ENCODE measurements around the gene SMC5.

Gene SMC5

GRCh38 chr9:70385426-70385825 is 126.6 kb downstream of the SMC5 start:
- H3K4me3 ChIP-seq (replicated peaks; ENCODE audit: insufficient read depth, low read length) = no peak overlapping the region
- no peak for DNase-seq (ENCODE audit: low read depth in 1 of 2, low spot score in 1 of 2)
- H3K27ac ChIP-seq (replicated peaks) = no peak overlapping the region
- H3K27me3 ChIP-seq (ENCODE audit: insufficient read depth, poor library complexity, severe bottlenecking) = no peaks in the 10 kb centered on the region
- TF ChIP-seq POLR2AphosphoS5 (IDR thresholded peaks at IDR 0.05; ENCODE audit: low read depth) (no peak), GABPA (IDR thresholded peaks at IDR 0.05; ENCODE audit: low read depth) (no peak), CTCF (IDR thresholded peaks at IDR 0.05; ENCODE audit: insufficient read depth, low read length) (no peak), REST (IDR thresholded peaks at IDR 0.05; ENCODE audit: insufficient replicate concordance, low read depth) (no peak), SPI1 (IDR thresholded peaks at IDR 0.05; ENCODE audit: borderline replicate concordance, low read depth) (no peak)

- Histone ChIP-seq H3K27ac (replicated peaks) (no peak overlapping the region), H3K27me3 (ENCODE audit: insufficient read depth, poor library complexity, severe bottlenecking) (no peaks in the 10 kb centered on the region), H3K4me3 (replicated peaks; ENCODE audit: insufficient read depth, low read length) (no peak overlapping the region)
- no peak for DNase-seq (ENCODE audit: low read depth in 1 of 2, low spot score in 1 of 2)
- TF ChIP-seq POLR2AphosphoS5 (IDR thresholded peaks at IDR 0.05; ENCODE audit: low read depth) = no peak
- no peak for TF ChIP-seq GABPA (IDR thresholded peaks at IDR 0.05; ENCODE audit: low read depth)
- no peak for TF ChIP-seq SPI1 (IDR thresholded peaks at IDR 0.05; ENCODE audit: borderline replicate concordance, low read depth)
- no peak for TF ChIP-seq CTCF (IDR thresholded peaks at IDR 0.05; ENCODE audit: insufficient read depth, low read length)
- TF ChIP-seq REST (IDR thresholded peaks at IDR 0.05; ENCODE audit: insufficient replicate concordance, low read depth) = no peak
Observed at GRCh38 chr9:70387663-70388062, 128.9 kb downstream of the SMC5 start.

GRCh38 chr9:70389188-70389587 is 130.4 kb downstream of the SMC5 start:
- DNase-seq (ENCODE audit: low read depth in 1 of 2, low spot score in 1 of 2) = no peak
- no peak overlapping the region for H3K27ac ChIP-seq (replicated peaks)
- TF ChIP-seq SPI1 (IDR thresholded peaks at IDR 0.05; ENCODE audit: borderline replicate concordance, low read depth) = no peak
- TF ChIP-seq CTCF (IDR thresholded peaks at IDR 0.05; ENCODE audit: insufficient read depth, low read length) = no peak
- no peak for TF ChIP-seq REST (IDR thresholded peaks at IDR 0.05; ENCODE audit: insufficient replicate concordance, low read depth)
- TF ChIP-seq GABPA (IDR thresholded peaks at IDR 0.05; ENCODE audit: low read depth) = no peak
- no peak for TF ChIP-seq POLR2AphosphoS5 (IDR thresholded peaks at IDR 0.05; ENCODE audit: low read depth)
- no peak overlapping the region for H3K4me3 ChIP-seq (replicated peaks; ENCODE audit: insufficient read depth, low read length)
- H3K27me3 ChIP-seq (ENCODE audit: insufficient read depth, poor library complexity, severe bottlenecking) = no peaks in the 10 kb centered on the region
